Mammary microvascular endothelial cell (primary cell): ENCODE data around the gene TMEM200C. TPM values are rescaled to one million over a fixed set of nuclear protein-coding genes. Genes with fewer than 3 reads are reported as not detected.

ENCODE experiments used
- total RNA-seq: library from RNA; depleted of rRNA; stranded (reverse); fragments of >200 nt; gene quantifications from 2 replicates; pipeline ENCODE4 v1.2.3, GENCODE V29; 2015

TMEM200C gene
- not detected in 2 replicates for total RNA-seq

GRCh38 chr18:5895299-5895875, at the start of gene TMEM200C:
Gene TMEM200C, minus strand, starts transcription at chr18:5895522. Its CDS starts 3,459 bp downstream, at chr18:5892063.

